ENCODE measurements around the gene E2F6.
"Not testable (repeated sequence)": the region's sequence is repeated elsewhere in the genome, so short reads cannot be mapped to it uniquely, and the experiment has no call there.

The E2F6 gene

GRCh38 chr2:11417946-11418585 is 47.9 kb downstream of the E2F6 start:
- DNase-seq (ENCODE audit: insufficient read length, low spot score): no peak
- no peak for FAIRE-seq

GRCh38 chr2:11416931-11417330 is 49.0 kb downstream of the E2F6 start:
- FAIRE-seq (no peak), DNase-seq (ENCODE audit: insufficient read length, low spot score) (no peak)

DNA sequence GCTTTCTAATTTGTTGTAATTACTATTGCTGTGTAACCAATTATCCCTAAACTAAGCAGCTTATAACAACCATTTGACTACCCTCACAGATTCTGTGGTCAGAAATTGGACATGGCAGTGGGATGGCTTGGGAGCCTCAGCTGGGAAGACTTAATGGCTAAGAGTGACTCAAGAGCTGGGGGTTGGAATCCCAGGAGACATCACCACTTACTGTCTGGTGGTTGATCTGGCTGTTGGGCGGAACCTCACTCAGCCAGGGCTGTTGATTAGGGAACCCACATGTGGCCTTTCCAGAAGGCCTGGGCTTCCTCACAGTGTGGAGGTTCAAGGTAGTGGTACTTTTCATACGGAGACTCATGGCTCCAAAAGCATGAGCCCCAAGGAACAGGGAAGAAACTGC is 49.8 kb downstream of the E2F6 start:
- DNase-seq (ENCODE audit: insufficient read length, low spot score) (no peak), FAIRE-seq (no peak)

GRCh38 chr2:11414372-11415124 is 51.4 kb downstream of the E2F6 start:
- no peak for DNase-seq (ENCODE audit: insufficient read length, low spot score)
- no peak for FAIRE-seq

DNA sequence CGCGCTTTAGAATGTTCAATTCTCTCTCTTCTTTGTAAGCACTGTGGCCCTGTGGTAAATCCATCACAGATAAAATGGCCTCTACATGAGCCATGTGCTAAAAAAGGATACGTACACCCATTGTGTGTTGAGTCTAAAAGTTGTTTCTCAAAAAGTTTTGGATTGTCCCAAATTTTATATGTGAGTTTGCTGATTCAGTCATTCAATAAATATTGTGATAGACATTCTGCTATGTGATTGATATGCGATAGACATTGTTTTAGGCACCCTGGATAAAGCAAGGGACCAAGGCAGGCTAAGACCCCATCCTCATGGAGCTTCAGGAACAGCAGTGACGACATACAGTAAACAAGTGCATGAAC is 53.5 kb downstream of the E2F6 start:
- FAIRE-seq: no peak
- no peak for DNase-seq (ENCODE audit: insufficient read length, low spot score)

GRCh38 chr2:11411768-11412448 is 54.1 kb downstream of the E2F6 start:
- FAIRE-seq: no peak
- DNase-seq (ENCODE audit: insufficient read length, low spot score): no peak

DNA sequence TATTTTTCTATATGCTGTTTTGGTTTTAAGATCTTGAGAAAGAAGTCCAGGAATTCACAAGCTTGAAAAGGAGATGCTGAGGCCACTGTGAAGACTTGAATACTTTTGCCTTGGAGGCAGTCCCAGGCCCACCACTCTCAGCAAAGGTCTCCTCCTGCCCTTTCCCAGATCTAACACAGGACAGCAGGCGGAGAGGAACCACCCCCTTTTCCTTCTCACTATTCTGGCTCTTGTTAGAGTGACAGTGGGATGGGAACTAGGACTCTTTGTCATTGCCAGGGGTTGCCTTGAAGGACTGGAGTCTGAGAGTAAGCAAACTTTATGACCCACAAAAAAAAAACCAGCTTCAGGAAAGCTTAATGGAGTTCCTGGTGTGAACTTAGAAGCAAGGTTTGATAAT is 54.7 kb downstream of the E2F6 start:
- no peak for FAIRE-seq
- DNase-seq (ENCODE audit: insufficient read length, low spot score): no peak

DNA sequence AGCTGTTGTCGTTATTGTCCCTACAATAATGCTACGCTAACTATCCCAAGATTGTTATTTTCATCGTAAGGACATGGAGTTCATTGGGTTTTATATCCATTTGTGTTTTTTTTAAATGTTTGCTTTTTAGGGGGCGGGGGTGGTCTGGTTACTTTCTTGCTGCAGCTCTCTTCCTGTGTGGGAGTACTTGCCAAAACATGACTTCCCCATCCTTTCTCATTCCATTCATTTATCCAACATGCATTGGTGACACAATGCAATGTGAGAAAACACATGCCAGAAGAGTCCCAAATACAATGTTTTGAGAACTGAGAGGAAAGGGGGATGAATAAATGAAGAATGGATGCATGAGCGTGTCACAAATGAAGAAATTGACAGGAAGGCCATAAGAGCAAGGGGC is 55.9 kb downstream of the E2F6 start:
- no peak for FAIRE-seq
- no peak for DNase-seq (ENCODE audit: insufficient read length, low spot score)

GRCh38 chr2:11409572-11409959 is 56.4 kb downstream of the E2F6 start:
- no peak for DNase-seq (ENCODE audit: insufficient read length, low spot score)
- FAIRE-seq: no peak

DNA sequence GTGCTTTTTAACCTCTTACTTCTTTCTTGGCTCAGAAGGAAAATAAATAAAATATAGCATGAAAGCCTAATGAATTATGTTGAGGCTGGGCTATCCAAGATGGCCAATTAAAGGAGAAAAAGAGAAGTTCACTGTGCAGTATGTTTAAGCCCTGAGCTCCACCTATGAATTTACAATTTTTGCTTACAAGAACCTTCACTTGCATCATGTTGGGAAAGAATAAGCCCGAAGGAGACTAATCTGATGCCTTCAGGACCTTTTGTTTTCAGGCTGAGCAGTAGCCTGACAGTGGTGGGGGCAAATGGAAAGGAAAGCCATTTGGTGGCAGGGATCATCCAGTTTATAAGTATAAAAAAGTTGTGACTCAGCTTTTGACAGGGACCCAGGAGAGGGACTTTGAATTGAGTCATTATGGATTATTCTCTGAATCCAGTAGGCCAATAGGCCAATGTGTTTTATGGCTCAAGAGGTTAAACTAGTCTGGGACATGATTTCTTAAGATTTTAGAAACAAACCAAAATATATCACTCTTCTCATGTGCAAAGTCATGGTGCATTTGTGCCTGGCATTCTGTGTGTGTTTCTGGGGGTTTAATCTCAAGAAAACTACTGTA is 56.9 kb downstream of the E2F6 start:
- DNase-seq (ENCODE audit: insufficient read length, low spot score) (no peak), FAIRE-seq (no peak)

DNA sequence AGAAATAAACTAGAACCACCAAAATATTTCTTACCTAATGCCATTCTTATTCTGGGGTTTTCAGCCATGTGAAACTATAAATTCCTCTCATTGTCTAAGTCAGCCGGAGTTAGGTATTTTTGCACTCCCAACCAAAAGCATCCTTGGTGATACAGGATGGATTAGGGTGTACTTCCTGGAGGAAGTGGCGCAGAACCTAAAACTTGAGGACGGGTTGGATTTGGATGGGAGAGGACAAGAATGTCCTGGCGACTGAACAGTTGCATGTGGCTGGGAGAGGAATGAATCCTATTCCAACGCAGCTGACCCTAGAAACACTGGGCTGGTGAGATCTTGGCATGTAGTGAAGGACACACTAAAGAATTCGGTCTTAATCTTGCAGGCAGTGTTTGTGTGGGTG is 58.5 kb downstream of the E2F6 start:
- DNase-seq (ENCODE audit: insufficient read length, low spot score): no peak
- FAIRE-seq: no peak

DNA sequence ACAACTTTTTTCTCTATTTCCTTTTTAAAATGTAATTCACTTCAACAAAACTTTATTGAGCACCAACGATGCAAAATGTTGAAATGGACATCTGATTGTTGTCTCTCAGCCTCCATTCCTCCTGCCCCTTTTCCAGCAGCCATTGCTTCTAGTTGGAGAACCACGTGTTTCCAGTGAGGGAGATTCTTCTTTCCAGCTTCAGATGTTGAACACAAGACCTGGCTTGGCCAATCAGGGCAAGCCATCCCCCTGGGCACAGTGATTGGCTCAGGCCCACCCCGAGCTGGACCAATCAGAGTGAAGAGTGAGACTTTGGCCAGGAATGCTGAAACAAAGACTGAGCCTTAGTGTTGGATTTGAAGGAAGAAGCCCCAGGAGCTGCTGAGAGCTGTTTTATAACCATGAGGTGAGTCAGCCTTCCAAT is 59.0 kb downstream of the E2F6 start:
- no peak for FAIRE-seq

DNA sequence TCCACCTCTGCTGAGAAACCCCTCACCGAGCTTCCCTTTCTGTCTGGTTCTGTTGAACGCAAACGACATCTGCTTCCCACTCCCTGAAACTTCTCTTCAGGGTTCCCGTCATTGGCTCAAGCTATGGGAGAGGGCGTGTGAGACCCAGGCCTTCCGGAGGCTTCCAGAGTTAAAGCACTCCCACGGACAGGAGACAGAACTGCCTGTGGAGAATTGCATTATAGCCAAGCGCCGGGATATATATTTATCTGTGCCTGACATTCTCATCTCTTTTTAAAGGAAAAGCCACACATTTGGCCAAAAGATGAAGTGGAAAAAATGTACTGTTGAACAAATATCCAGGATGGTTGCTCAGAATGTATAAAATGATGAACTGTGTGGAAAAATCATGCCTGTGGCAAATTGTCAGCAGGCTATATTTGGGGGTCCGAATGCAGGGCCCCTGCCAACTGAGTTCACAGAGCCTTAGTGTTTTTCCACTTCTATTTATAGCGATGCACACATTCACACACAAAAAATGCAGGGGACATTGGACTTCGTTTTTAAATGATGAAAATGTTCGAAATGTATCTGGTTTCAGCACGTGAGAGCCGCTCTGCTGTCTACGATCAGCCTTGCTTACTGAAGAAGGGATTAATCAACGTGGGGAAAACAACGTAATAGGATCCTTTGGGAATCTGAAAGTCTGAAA is 59.5 kb downstream of the E2F6 start:
- DNase-seq (ENCODE audit: insufficient read length, low spot score): no peak
- no peak for FAIRE-seq

More for the DNA sequence above, 59.0 kb downstream of the E2F6 start:
- DNase-seq (ENCODE audit: insufficient read length, low spot score): no peak

DNA sequence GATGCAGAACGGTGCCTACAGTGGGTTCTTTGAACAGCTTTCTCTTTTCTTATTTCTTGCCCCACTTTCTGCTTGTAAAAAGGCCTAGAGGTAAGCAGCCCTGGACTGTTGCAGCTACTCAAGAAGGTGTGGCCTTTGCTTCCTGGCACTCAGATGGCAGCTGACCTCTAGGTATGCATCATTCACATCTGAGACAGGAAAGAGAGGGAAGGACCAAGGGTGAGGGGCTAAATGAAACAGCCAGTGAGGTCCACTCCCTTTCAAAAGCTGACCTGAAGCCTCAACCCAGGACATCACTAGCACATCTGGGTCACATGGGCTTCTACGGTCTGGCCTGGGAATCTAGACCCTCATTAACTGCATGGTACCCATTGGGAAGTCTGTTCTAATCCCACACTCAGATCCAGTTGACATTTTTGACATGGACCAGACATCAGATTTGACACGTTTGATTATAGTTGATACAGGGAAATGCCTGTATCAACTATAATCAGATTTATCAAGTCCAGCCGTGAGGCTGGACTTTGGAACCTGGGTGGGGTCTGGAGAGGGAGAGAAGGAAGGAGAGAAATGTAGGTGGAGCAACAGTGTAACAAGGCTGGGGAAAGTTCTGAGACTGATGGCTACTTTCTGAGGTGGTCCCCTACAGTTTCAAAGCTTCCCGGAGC is 60.2 kb downstream of the E2F6 start:
- no peak for FAIRE-seq
- DNase-seq (ENCODE audit: insufficient read length, low spot score): no peak

GRCh38 chr2:11405074-11405406 is 60.9 kb downstream of the E2F6 start:
- not testable (repeated sequence) for FAIRE-seq; DNase-seq (ENCODE audit: insufficient read length, low spot score)

DNA sequence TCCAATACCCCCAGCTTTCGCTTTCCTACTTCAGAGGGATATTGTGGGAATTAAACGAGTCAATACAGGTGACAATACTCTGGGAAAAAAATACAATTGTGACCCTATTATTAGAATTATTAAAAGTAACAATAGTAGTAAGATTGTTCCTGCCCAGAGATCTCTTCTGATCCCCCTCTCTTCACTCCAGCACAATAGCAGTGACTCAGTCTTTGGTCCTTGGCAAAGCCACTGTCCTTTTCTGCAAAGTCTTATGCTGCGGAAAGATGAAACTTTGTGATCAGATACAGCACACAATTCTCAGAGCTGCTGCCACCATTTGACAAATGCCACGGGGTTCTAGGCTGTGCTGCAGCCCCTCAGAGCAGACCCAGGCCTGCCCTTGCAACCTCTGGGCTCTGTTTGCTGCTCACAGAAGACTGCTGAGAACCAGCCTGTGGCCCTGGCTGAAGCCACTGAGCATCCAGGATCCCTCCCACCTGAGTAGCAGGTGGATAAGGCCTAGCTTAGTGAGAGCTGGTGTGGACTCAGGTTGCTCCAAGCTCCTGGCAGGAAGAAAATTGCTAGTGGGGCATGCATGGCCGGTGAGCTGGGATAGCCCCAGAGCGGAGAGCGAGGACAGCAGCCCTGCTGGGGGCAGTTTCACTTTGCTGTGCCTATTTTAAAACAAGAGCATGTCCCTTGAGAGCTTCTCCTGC is 61.4 kb downstream of the E2F6 start:
- DNase-seq (ENCODE audit: insufficient read length, low spot score) (no peak), FAIRE-seq (no peak)

- no peak for FAIRE-seq
These were observed 63.5 kb downstream of the E2F6 start for GRCh38 chr2:11402436-11402835.

DNA sequence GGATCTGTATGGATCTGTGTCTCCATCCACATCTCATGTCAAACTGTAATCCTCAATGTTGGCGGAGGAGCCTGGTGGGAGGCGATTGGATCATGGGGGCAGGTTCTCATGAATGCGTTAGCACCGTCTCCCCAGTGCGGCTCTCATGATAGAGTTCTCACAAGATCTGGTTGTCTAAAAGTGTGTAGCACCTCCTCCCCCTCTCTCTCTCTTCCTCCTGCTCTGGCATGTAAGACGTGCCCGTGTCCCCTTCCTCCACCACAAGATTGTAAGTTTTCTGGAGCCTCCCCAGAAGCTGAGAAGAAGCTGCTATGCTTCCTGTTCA is 66.6 kb downstream of the E2F6 start:
- DNase-seq (ENCODE audit: insufficient read length, low spot score): no peak
- no peak for FAIRE-seq

More at GRCh38 chr2:11402436-11402835, 63.5 kb downstream of the E2F6 start:
- no peak for DNase-seq (ENCODE audit: insufficient read length, low spot score)

DNA sequence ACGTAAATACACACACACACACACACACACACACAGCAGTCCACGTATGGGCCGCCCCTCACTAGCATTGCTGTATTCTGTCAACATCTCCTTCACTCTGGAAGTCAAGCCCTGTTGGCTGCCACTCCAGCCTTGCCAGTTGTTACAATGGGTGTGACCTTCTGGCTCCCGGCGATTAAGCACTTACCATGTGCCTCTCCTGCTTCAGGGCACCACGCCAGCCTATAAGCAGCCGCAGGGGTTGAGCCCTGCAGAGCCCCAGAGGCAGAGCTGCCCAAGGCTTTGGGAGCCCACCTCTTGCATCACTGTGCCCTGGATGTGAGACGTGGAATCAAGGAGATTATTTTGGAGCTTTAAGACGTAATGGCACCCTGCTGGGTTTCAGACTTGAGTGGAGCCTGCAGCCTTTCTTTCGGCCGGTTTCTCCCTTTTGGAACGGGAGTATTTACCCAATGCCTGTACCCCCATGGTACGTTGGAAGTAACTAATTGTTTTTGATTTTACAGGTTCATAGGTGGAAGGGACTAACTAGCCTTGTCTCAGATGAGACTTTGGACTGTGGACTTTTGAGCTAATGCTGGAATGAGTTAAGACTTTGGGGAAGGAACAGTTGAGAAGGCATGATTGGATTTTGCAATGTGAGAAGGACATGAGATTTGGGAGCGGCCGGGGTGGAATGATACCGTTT is 67.1 kb downstream of the E2F6 start:
- FAIRE-seq (no peak), DNase-seq (ENCODE audit: insufficient read length, low spot score) (no peak)

DNA sequence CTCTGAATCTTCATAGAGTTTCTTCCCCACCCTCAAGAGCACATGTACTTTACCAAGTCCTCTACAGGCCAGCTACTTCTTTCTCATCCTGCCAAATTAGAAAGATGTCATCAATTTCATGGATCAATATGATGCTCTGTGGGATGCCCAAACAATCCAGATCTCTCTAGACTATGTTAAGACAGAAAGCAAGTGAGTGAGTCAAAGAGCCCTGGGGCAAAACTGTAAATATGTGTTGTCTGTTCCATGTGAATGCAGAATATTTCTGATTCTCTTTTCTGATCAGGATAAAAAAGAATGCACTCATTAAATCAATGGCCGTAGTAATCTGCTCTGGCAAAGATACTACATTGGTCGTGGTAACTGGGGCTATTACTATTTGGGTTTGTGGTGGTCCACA is 68.4 kb downstream of the E2F6 start:
- FAIRE-seq: no peak
- DNase-seq (ENCODE audit: insufficient read length, low spot score): no peak
